HEK293 (cell line): ENCODE results near the gene CLCN7.

Experiments used
- CTCF ChIA-PET: fragments of 350-600 bp; formaldehyde crosslinking; extraction: SDS; loops from one replicate; lab custom pipeline; 2021; ENCODE audit warnings: antibody characterized with exemption; lab: Yijun Ruan, JAX
- POLR2A ChIA-PET: fragments of 300-600 bp; formaldehyde crosslinking; extraction: SDS; loops from one replicate; lab custom pipeline; 2020; ENCODE audit warnings: antibody characterized with exemption, inconsistent platforms; lab: Yijun Ruan, JAX
- H3K27ac ChIP-seq: fragments of 200-500 bp; sonication (Bioruptor generic); 2 replicates; pipeline ENCODE4 v1.5.1; 2014; ENCODE audit warnings: low read depth, low read length, control low read depth, inconsistent platforms; ENCODE audit errors: extremely low read depth
- H3K36me3 ChIP-seq, 2 experiments: fragments of 200-500 bp in 1 of 2; sonication (Bioruptor generic) in 1 of 2; 1 replicate in 1 of 2; 2 replicates in 1 of 2; pipeline ENCODE4 v1.5.1; 2014 to 2017; ENCODE audit warnings: inconsistent platforms in 2 of 2, low read length in 2 of 2; ENCODE audit not compliant: control insufficient read depth in 2 of 2, insufficient read depth in 1 of 2
- H3K4me1 ChIP-seq: fragments of 200-500 bp; sonication (Bioruptor generic); 2 replicates; pipeline ENCODE4 v1.5.1; 2014; ENCODE audit warnings: mild to moderate bottlenecking, low read length, inconsistent platforms; ENCODE audit not compliant: control insufficient read depth, insufficient read depth
- H3K4me3 ChIP-seq: 2 replicates; pipeline ENCODE4 v1.5.1; 2011; ENCODE audit warnings: low read depth, mild to moderate bottlenecking, control low read depth, low read length, moderate library complexity
- H3K9me3 ChIP-seq: fragments of 200-500 bp; sonication (Bioruptor generic); 2 replicates; pipeline ENCODE4 v1.5.1; 2014; ENCODE audit warnings: low read depth, low read length, inconsistent platforms; ENCODE audit not compliant: control insufficient read depth, insufficient read depth
- EGR2 ChIP-seq: fragments of 450-650 bp; formaldehyde crosslinking; IDR thresholded peaks from 2 replicates; pipeline ENCODE4 v1.5.1; 2016; ENCODE audit warnings: low read depth, missing biosample characterization, missing genetic modification characterization
- HOXA7 ChIP-seq: sonication (generic); formaldehyde crosslinking; IDR thresholded peaks from 2 replicates; pipeline ENCODE4 v1.8.1; 2022; ENCODE audit warnings: missing genetic modification reagents, borderline replicate concordance
- OVOL3 ChIP-seq: fragments of 450-650 bp; formaldehyde crosslinking; IDR thresholded peaks from 2 replicates; pipeline ENCODE4 v1.5.1; 2016; ENCODE audit warnings: missing biosample characterization, missing genetic modification characterization
- ZBTB48 ChIP-seq: fragments of 450-650 bp; formaldehyde crosslinking; IDR thresholded peaks from 2 replicates; pipeline ENCODE4 v1.5.1; 2016; ENCODE audit warnings: missing biosample characterization, missing genetic modification characterization
- ZEB2 ChIP-seq: fragments of 450-650 bp; formaldehyde crosslinking; IDR thresholded peaks from 2 replicates; pipeline ENCODE4 v1.5.1; 2016; ENCODE audit warnings: missing biosample characterization, missing genetic modification characterization
- ZFHX2 ChIP-seq: fragments of 450-650 bp; formaldehyde crosslinking; conservative IDR thresholded peaks from 2 replicates; pipeline ENCODE4 v1.5.1; 2016; ENCODE audit warnings: missing biosample characterization, missing genetic modification characterization
- ZNF132 ChIP-seq: fragments of 450-650 bp; formaldehyde crosslinking; IDR thresholded peaks from 2 replicates; pipeline ENCODE4 v1.5.1; 2017; ENCODE audit warnings: missing biosample characterization, missing genetic modification characterization, borderline replicate concordance
- ZNF133 ChIP-seq: fragments of 450-650 bp; formaldehyde crosslinking; IDR thresholded peaks from 2 replicates; pipeline ENCODE4 v1.5.1; 2016; ENCODE audit warnings: missing biosample characterization, missing genetic modification characterization
- ZNF155 ChIP-seq: fragments of 450-650 bp; formaldehyde crosslinking; IDR thresholded peaks from 2 replicates; pipeline ENCODE4 v1.5.1; 2016; ENCODE audit warnings: missing biosample characterization, missing genetic modification characterization
- ZNF175 ChIP-seq: fragments of 450-650 bp; formaldehyde crosslinking; IDR thresholded peaks from 2 replicates; pipeline ENCODE4 v1.5.1; 2016; ENCODE audit warnings: missing biosample characterization, missing genetic modification characterization
- ZNF341 ChIP-seq: fragments of 450-650 bp; formaldehyde crosslinking; IDR thresholded peaks from 2 replicates; pipeline ENCODE4; 2016; ENCODE audit warnings: low read depth, missing biosample characterization, missing genetic modification characterization
- ZNF48 ChIP-seq: fragments of 450-650 bp; formaldehyde crosslinking; IDR thresholded peaks from 2 replicates; pipeline ENCODE4 v1.5.1; 2016; ENCODE audit warnings: missing biosample characterization, missing genetic modification characterization
- ZNF621 ChIP-seq: fragments of 450-650 bp; formaldehyde crosslinking; IDR thresholded peaks from 2 replicates; pipeline ENCODE4 v1.5.1; 2017; ENCODE audit warnings: missing biosample characterization, missing genetic modification characterization
- ZNF701 ChIP-seq: fragments of 450-650 bp; formaldehyde crosslinking; IDR thresholded peaks from 2 replicates; pipeline ENCODE4 v1.5.1; 2016; ENCODE audit warnings: missing biosample characterization, missing genetic modification characterization
- ZNF768 ChIP-seq: fragments of 450-650 bp; formaldehyde crosslinking; IDR thresholded peaks from 2 replicates; pipeline ENCODE4 v1.5.1; 2018; ENCODE audit warnings: missing biosample characterization, mild to moderate bottlenecking, missing genetic modification characterization
- ZXDB ChIP-seq: fragments of 450-650 bp; formaldehyde crosslinking; IDR thresholded peaks from 2 replicates; pipeline ENCODE4 v1.5.1; 2016; ENCODE audit warnings: missing biosample characterization, missing genetic modification characterization
- TF ChIP-seq, protein P1 (sequence below): fragments of 450-650 bp; formaldehyde crosslinking; IDR thresholded peaks from 2 replicates; pipeline ENCODE4 v1.5.1; 2016; ENCODE audit warnings: missing biosample characterization, missing genetic modification characterization
- TF ChIP-seq, protein P2 (sequence below): fragments of 450-650 bp; IDR thresholded peaks from 2 replicates; pipeline ENCODE4 v1.5.1; 2018; ENCODE audit warnings: missing biosample characterization, mild to moderate bottlenecking, missing genetic modification characterization
- TF ChIP-seq, protein P3 (sequence below): fragments of 450-650 bp; formaldehyde crosslinking; IDR thresholded peaks from 2 replicates; pipeline ENCODE4 v1.5.1; 2016; ENCODE audit warnings: missing biosample characterization, missing genetic modification characterization

The CLCN7 gene

DNA sequence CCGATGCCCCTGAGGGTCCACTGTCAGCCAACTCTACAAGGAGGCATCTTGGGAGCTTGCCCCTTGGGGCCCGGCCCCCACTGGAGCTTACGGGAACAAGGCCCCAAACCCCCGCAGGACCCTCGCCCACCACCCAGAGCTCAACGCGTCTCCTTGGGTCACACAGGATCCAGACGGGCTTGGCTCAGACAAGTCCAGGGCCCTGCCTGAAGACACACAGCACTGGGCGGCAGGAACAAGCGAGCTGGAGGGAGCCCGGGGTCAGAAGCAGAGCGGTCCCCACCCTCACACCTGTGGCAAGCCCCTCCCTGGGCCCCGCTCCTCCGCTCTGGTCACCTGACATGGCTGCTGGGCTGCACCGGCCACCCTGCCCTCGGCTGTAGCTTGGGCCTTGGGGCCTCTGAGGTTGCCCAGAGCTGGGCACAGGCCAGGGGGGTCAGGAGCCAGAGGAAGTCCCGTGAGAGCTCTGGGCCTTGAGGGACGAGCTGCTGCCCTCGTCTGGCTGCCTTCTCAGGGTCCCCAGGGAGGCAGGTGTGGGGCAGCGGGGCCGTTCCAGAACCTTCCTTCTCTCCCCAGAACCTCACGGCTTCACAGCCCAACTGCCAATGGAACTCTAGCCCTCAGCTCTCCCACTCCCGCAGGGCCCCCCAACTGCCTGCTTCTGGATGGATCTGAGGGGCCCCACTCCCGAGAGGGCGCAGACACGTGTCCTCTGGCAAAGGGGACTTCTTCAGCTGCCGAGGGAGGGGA, 30.7 kb downstream of the CLCN7 start, which contains the start of gene CCDC154:
TSS of gene CCDC154 (minus strand) at position 577 of the 750 bp plus-strand sequence. CDS start at position 343, 234 bp downstream.
- no peaks in the 10 kb centered on the region for H3K9me3 ChIP-seq
- no peak within 1 kb of the TSS for H3K4me3 ChIP-seq
- ChIA-PET CTCF (interaction anchor here (0.7 to 0.9 kb wide), 3 partner anchors 11 to 221 kb away, joined by 3 to 4 read pairs (median 3); no protein-coding TSS in a partner anchor), POLR2A (no interaction called here)
- TF ChIP-seq, protein P1, sequence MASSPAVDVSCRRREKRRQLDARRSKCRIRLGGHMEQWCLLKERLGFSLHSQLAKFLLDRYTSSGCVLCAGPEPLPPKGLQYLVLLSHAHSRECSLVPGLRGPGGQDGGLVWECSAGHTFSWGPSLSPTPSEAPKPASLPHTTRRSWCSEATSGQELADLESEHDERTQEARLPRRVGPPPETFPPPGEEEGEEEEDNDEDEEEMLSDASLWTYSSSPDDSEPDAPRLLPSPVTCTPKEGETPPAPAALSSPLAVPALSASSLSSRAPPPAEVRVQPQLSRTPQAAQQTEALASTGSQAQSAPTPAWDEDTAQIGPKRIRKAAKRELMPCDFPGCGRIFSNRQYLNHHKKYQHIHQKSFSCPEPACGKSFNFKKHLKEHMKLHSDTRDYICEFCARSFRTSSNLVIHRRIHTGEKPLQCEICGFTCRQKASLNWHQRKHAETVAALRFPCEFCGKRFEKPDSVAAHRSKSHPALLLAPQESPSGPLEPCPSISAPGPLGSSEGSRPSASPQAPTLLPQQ (tag by site-specific recombination), result no peak
- peak; percentile 39 for TF ChIP-seq ZNF341 (tag by site-specific recombination)
- H3K27ac ChIP-seq, result no peak within 1 kb of the TSS
- no peaks in the 10 kb centered on the region for H3K4me1 ChIP-seq
- H3K36me3 ChIP-seq, result peaks cover 0 to 21% of the 10 kb centered on the region in 2 experiments; a peak in 1 of 3 replicates

DNA sequence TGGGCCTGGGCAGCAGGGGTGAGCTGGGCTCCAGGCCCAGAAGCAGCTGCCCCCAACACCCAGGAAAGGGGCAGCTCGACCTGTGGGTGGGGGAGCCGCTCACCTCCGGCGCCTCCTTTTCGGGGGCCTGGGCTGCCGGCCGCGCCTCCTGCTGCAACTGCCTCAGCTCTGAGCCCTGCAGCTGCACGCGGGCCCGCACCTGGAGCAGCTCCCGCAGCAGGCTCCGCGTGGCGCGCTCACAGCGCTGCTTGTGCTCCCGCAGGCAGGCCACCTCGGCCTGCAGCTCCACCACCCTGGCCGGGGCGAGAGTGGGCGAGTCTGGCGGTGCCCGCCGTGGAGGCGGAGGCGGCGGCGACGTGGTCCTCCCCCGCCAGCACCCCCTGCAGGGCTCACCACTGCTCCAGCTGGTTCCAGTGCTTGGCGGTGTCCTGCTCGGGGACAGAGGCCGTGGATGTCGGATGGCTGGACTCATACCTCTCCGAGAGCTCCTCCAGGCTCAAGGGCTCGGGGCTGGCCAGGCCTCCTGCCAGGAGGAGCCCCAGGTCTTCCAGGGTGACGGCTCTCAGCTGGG, 31.3 kb downstream of the CLCN7 start:
- no peaks in the 10 kb centered on the region for H3K9me3 ChIP-seq
- H3K27ac ChIP-seq, result no peak overlapping the region
- CTCF ChIA-PET, result interaction anchor here (0.7 to 0.9 kb wide), 3 partner anchors 11 to 220 kb away, joined by 3 to 4 read pairs (median 3); no protein-coding TSS in a partner anchor
- peaks cover 0 to 16% of the 10 kb centered on the region in 2 experiments; a peak in 1 of 3 replicates for H3K36me3 ChIP-seq
- H3K4me1 ChIP-seq, result no peaks in the 10 kb centered on the region
- no peak overlapping the region for H3K4me3 ChIP-seq
- TF ChIP-seq ZXDB (tag by site-specific recombination) (no peak), EGR2 (0 out of 2 replicates have a peak, but pooled peaks have one; percentile 10), ZFHX2 (tag by site-specific recombination) (0 out of 2 replicates have a peak, but pooled peaks have one; percentile 24)
- TF ChIP-seq, protein P2, sequence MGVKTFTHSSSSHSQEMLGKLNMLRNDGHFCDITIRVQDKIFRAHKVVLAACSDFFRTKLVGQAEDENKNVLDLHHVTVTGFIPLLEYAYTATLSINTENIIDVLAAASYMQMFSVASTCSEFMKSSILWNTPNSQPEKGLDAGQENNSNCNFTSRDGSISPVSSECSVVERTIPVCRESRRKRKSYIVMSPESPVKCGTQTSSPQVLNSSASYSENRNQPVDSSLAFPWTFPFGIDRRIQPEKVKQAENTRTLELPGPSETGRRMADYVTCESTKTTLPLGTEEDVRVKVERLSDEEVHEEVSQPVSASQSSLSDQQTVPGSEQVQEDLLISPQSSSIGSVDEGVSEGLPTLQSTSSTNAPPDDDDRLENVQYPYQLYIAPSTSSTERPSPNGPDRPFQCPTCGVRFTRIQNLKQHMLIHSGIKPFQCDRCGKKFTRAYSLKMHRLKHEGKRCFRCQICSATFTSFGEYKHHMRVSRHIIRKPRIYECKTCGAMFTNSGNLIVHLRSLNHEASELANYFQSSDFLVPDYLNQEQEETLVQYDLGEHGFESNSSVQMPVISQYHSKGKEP, result peak; percentile 53; the same call in 1 of the 2 replicates
- POLR2A ChIA-PET, result interaction anchor here (0.6 kb wide), 1 partner anchor 23 kb away, joined by 3 read pairs; the partner anchor contains the start of gene UQCC4

DNA sequence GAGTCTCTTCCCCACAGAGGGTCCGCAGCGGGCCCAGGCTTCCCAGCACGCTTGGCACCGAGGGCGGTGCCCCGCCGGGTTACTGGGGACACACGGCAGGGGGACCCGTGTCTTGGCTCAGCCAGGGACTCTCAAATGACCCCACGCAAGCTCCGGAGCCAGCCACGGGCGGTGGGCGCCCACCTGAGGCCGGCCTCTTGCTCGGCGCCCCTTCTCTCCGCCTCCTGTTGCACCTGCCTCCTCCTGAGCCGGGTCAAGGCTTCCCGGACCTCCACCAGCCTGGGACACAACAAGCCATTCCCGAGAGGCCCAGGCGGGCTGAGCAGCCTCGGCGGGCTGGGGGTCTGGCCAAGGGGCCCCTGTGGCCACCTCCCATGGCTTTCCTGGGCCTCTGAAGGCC, 32.1 kb downstream of the CLCN7 start:
- POLR2A ChIA-PET, result interaction anchor here (0.6 kb wide), 1 partner anchor 22 kb away, joined by 3 read pairs; the partner anchor contains the start of gene UQCC4
- Histone ChIP-seq H3K36me3 (peaks cover 0 to 8% of the 10 kb centered on the region in 2 experiments; a peak in 1 of 3 replicates), H3K9me3 (no peaks in the 10 kb centered on the region), H3K4me1 (no peaks in the 10 kb centered on the region), H3K27ac (no peak overlapping the region), H3K4me3 (no peak overlapping the region)
- CTCF ChIA-PET, result no interaction called here
- no peak for TF ChIP-seq ZNF133 (tag by site-specific recombination)
- no peak for TF ChIP-seq ZEB2 (tag by site-specific recombination)
- TF ChIP-seq ZNF768 (tag by site-specific recombination), result no peak
- TF ChIP-seq ZNF621 (tag by site-specific recombination), result no peak
- TF ChIP-seq HOXA7 (CRISPR knock-in tag), result no peak
- no peak for TF ChIP-seq ZNF48 (tag by site-specific recombination)
- TF ChIP-seq ZNF175 (tag by site-specific recombination), result no peak
- no peak for TF ChIP-seq ZNF132 (tag by site-specific recombination)
- TF ChIP-seq ZNF701, result no peak
- TF ChIP-seq ZBTB48 (tag by site-specific recombination), result no peak
- TF ChIP-seq EGR2, result no peak
- no peak for TF ChIP-seq ZFHX2 (tag by site-specific recombination)
- no peak for TF ChIP-seq ZNF155 (tag by site-specific recombination)
- TF ChIP-seq, protein P3, sequence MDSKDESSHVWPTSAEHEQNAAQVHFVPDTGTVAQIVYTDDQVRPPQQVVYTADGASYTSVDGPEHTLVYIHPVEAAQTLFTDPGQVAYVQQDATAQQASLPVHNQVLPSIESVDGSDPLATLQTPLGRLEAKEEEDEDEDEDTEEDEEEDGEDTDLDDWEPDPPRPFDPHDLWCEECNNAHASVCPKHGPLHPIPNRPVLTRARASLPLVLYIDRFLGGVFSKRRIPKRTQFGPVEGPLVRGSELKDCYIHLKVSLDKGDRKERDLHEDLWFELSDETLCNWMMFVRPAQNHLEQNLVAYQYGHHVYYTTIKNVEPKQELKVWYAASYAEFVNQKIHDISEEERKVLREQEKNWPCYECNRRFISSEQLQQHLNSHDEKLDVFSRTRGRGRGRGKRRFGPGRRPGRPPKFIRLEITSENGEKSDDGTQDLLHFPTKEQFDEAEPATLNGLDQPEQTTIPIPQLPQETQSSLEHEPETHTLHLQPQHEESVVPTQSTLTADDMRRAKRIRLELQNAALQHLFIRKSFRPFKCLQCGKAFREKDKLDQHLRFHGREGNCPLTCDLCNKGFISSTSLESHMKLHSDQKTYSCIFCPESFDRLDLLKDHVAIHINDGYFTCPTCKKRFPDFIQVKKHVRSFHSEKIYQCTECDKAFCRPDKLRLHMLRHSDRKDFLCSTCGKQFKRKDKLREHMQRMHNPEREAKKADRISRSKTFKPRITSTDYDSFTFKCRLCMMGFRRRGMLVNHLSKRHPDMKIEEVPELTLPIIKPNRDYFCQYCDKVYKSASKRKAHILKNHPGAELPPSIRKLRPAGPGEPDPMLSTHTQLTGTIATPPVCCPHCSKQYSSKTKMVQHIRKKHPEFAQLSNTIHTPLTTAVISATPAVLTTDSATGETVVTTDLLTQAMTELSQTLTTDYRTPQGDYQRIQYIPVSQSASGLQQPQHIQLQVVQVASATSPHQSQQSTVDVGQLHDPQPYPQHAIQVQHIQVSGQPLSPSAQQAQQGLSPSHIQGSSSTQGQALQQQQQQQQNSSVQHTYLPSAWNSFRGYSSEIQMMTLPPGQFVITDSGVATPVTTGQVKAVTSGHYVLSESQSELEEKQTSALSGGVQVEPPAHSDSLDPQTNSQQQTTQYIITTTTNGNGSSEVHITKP, result no peak
- TF ChIP-seq OVOL3 (tag by site-specific recombination), result no peak
